ENCODE results near the gene PDE1A.

- TF ChIP-seq, protein P1, sequence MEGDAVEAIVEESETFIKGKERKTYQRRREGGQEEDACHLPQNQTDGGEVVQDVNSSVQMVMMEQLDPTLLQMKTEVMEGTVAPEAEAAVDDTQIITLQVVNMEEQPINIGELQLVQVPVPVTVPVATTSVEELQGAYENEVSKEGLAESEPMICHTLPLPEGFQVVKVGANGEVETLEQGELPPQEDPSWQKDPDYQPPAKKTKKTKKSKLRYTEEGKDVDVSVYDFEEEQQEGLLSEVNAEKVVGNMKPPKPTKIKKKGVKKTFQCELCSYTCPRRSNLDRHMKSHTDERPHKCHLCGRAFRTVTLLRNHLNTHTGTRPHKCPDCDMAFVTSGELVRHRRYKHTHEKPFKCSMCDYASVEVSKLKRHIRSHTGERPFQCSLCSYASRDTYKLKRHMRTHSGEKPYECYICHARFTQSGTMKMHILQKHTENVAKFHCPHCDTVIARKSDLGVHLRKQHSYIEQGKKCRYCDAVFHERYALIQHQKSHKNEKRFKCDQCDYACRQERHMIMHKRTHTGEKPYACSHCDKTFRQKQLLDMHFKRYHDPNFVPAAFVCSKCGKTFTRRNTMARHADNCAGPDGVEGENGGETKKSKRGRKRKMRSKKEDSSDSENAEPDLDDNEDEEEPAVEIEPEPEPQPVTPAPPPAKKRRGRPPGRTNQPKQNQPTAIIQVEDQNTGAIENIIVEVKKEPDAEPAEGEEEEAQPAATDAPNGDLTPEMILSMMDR (conservative IDR thresholded peaks at IDR 0.05) = no peak
- TF ChIP-seq EZH2 (IDR thresholded peaks at IDR 0.05; ENCODE audit: low read depth) = no peak
Observed at GRCh38 chr2:182224669-182225068, 202.2 kb downstream of the PDE1A start.
